Esophagus muscularis mucosa (tissue), 3 donors: ENCODE data around the gene LANCL1.

Source experiments
- POLR2A ChIP-seq: fragments of 450-650 bp; IDR thresholded peaks from one replicate; pipeline ENCODE4 v1.6.1; 2017; ENCODE audit warnings: antibody characterized with exemption, moderate library complexity, mild to moderate bottlenecking, low read depth
- TF ChIP-seq, protein P1 (sequence below), 3 experiments: fragments of 200-600 bp in 2 of 3; fragments of 450-650 bp in 1 of 3; sonication (generic) in 2 of 3; IDR thresholded peaks; one replicate each; pipeline ENCODE4 v1.5.1; 2017 to 2019; ENCODE audit warnings: antibody characterized with exemption in 3 of 3, mild to moderate bottlenecking in 2 of 3, moderate library complexity in 1 of 3

DNA sequence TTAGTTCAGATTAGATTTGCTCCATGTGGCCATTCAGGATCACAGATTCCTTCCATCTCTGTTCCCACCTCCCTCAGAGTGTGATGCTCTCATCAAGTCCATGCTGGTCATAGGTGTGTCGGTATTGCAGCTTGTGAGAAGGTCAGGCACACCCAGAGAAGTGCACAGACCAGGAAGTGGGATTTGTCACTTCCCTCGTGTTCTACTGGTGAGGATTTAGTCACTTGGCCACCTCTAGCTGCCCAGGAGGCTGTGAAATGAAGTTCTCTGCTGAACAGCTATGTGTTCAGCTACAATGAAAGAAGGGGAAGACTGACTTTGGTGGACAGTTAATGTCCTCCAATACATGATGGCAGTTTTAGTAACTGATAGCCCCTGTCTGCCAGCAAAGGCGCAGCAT is 3.5 kb upstream of the LANCL1 start:
- TF ChIP-seq, protein P1, sequence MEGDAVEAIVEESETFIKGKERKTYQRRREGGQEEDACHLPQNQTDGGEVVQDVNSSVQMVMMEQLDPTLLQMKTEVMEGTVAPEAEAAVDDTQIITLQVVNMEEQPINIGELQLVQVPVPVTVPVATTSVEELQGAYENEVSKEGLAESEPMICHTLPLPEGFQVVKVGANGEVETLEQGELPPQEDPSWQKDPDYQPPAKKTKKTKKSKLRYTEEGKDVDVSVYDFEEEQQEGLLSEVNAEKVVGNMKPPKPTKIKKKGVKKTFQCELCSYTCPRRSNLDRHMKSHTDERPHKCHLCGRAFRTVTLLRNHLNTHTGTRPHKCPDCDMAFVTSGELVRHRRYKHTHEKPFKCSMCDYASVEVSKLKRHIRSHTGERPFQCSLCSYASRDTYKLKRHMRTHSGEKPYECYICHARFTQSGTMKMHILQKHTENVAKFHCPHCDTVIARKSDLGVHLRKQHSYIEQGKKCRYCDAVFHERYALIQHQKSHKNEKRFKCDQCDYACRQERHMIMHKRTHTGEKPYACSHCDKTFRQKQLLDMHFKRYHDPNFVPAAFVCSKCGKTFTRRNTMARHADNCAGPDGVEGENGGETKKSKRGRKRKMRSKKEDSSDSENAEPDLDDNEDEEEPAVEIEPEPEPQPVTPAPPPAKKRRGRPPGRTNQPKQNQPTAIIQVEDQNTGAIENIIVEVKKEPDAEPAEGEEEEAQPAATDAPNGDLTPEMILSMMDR (IDR thresholded peaks at IDR 0.05) = no peak
- no peak for TF ChIP-seq POLR2A
